ENCODE data around the gene CUL5. TPM values are rescaled to one million over a fixed set of nuclear protein-coding genes. Genes with fewer than 3 reads are reported as not detected.

CUL5 gene
- 40.3 and 45.2 TPM in 2 replicates for total RNA-seq

DNA sequence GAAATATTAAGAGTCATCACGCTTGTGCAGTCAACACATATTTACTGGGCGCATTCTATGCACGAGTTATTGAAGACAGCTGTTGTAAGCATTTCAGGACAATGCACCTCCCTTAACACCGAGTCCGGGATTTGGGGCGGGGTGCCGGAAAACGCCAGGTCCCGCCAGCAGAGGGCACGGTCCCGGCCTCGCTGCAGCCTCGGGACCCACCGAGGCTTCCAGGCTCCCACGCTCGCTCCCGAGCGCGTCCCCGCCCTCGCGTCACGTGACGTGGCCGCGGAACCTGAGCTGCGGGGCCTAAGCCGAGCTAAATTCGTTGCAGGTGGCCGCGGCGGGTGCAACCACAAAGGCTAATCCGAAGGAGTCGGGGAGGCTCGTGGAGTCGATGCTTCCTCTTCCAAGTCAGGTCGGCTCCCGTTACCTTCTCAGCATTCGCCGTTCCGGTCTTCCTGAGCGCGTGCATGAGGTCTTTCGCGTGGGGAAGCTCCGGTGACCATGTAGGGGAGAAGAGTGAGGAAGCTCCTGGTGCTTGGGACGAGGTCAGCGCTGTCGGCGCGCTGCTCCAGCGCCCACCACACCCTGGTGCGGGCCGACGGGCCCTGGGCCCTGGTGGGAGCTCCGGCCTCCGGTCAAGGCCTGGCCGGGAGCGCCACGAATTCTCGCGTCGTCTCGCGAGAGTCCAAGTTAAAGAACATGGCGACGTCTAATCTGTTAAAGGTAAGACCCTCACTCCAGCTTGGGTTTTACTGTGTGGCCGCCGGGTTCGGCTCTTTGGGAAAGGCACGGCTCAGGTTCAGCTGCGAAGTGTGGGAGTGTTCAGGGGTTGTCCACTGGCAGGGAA, at the start of gene CUL5:
Gene CUL5, plus strand, starts transcription at position 243 of the 841 bp plus-strand sequence. Its CDS starts 451 bp downstream, at position 694.

DNA sequence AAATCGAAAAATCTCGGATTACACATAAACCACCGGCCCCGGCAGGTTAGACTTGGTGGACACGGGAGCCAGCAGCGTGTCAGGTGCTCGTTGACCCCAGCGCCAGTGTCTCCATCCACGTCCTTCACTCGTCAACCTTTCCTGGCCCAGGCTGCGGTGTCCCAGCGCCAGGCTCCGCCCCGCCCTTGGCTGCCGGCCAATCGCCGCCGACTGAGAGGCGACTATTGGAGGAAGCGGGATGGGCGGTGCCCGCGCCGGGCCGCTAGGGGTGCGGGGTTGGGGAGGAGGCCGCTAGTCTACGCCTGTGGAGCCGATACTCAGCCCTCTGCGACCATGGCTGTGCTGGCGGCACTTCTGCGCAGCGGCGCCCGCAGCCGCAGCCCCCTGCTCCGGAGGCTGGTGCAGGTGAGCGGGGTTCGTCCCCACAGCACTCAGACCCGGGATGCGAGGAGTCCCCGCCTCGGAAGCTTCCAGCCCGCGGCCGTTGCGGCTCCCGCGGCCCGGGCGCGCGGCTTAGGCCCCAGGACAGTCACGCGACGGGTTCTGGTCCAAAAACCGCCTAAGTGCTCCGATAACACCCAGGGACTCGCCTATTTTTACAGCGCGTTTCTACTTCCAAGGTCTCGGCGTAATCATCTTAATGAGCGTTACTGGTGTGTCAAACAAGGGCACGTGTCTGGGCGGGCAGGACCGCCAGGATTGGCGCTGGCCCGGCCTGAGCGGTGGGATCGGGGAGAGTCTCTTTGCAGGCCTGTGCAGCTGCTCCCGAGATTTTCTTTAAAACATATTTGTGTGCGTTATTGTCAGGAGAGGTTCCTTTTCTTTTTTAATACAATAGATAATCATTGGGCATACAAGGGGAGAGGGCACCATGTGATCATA, 112.8 kb downstream of the CUL5 start, which contains the start of gene ACAT1:
Gene ACAT1, plus strand, starts transcription at position 294 of the 882 bp plus-strand sequence. Its CDS starts 40 bp downstream, at position 334.

Other genes starting within 250 kb of the CUL5 start
- gene SLC35F2, start 150.1 kb upstream of the CUL5 start, total RNA-seq, result 22.9 and 40.0 TPM in 2 replicates
- gene RAB39A, start 80.5 kb upstream of the CUL5 start, total RNA-seq, result not detected in 2 replicates
- gene ACAT1, start 112.7 kb downstream of the CUL5 start, total RNA-seq, result 114 TPM in 2 replicates
- 12.0 and 12.9 TPM in 2 replicates for gene NPAT, start 213.7 kb downstream of the CUL5 start, total RNA-seq
- 83.8 and 121 TPM in 2 replicates for gene ATM, start 214.2 kb downstream of the CUL5 start, total RNA-seq

Measured in uterine smooth muscle cell (primary cell).